NCI-H2107 (cell line): ENCODE measurements around the gene OR3A1.
"Not testable (repeated sequence)": the region's sequence is repeated elsewhere in the genome, so short reads cannot be mapped to it uniquely, and the experiment has no call there.

Source experiments
- DNase-seq: peaks from one replicate; lab custom pipeline; 2025; lab: John Stamatoyannopoulos, UW

Gene OR3A1, protein sequence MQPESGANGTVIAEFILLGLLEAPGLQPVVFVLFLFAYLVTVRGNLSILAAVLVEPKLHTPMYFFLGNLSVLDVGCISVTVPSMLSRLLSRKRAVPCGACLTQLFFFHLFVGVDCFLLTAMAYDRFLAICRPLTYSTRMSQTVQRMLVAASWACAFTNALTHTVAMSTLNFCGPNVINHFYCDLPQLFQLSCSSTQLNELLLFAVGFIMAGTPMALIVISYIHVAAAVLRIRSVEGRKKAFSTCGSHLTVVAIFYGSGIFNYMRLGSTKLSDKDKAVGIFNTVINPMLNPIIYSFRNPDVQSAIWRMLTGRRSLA

DNA sequence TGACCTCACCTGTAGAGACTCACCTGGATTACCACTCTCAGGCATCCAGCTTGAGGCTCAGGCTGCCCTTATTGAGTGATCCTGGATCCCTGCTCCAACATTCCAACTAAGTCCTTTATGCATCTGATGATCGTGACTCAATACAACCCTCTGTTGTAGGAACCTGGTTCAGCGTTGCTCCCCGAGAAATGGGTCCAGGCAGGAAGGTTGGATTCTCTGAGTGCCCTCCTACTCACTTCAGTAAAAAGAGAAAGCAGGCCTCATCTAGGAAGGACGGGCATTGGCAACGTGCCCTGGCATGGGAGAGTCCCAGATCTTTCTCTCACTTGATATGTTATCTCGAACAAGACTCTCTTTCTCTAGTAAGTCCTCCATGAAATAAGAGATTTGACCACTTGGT lies at the start of gene OR3A1:
Gene OR3A1, minus strand, starts transcription at position 101 of the 400 bp plus-strand sequence. CDS start 5,778 bp downstream, outside the sequence.
- DNase-seq = no peak

DNA sequence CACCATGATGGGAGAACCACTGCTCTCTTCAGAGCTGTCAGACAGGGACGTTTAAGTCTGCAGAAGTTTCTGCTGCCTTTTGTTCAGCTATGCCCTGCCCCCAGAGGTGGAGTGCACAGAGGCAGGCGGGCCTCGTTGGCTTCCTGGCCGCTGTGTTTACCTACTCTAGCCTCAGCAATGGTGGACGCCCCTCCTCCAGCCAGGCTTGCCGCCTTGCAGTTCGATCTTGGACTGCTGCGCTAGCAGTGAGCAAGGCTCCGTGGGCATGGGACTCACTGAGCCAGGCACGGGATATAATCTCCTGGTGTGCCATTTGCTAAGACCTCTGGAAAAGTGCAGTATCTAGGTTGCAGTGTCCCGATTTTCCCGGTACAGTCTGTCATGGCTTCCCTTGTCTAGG lies 44.6 kb upstream of the OR3A1 start:
- DNase-seq = not testable (repeated sequence)

DNA sequence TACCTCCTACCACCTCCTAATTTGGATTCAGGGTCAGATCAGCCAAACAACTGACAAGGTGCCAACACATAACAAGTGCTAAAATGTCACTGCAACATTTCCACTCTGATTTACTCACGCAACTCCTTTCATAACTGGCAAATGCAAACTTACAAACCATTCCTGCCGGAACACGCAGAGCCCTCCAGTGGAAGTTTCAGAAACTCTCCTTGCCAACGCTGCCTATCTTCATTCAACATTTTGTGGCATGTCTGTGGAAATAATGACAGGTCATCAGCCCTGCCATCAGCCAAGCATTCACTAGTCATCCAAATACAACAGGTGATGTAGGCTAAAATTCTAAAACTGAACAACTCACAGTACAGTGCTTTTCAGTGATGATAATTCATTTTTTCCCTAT lies 37.7 kb upstream of the OR3A1 start:
- no peak for DNase-seq

DNA sequence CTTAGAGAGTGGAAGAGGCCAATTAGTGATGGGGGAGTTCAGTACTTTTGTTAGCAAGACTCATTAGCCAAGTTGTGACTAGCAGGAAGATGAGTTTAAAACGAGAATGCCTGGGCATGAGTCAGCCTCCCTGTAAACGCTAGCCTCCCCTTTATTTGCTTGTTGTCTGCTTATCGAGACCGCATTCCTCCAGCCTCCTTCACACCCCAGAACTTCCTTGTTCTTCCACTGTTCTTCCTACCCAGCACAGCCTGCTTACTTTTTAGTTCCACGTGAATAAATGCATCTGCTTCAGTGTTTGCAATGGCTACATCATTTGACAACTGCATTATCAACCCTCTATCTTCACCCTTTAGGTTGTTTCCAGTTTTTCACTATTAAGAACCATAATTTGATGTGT lies 20.2 kb upstream of the OR3A1 start:
- no peak for DNase-seq

DNA sequence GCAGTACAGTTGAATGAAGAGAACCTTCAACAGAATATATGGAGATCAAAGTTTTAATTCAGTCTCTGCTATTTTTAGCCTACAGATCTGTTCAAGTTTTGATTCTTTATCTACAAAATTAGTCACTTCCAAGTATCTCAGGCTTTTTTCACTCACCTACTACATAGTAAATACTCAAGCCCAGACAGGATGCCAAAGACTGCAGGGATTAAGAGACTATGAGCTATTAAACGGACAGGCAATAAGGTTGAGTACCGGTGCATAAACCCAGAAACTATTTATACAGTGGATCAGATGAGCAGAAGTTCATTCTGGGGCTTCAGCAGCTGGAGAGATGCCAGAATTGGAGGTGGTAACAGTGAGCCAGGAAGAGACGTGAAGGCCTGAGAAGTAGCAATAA lies 18.7 kb upstream of the OR3A1 start:
- no peak for DNase-seq

DNA sequence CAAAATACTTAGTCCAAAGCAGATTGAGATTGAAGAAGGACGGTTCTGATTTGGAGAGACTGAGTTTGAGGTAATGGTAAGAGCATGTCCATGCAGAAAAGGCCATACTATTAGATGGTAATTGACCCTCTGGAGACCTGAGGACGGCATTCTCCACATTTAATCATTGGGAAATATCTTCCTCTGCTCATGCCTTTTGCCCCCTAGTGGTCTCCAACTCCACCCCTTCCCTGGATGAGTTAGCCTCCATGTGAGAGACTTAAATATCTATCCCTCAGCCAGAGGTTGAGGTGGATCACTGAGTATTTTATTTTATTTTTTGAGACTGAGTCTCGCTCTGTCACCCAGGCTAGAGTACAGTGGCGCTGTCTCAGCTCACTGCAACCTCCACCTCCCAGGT lies 10.4 kb upstream of the OR3A1 start:
- no peak for DNase-seq

DNA sequence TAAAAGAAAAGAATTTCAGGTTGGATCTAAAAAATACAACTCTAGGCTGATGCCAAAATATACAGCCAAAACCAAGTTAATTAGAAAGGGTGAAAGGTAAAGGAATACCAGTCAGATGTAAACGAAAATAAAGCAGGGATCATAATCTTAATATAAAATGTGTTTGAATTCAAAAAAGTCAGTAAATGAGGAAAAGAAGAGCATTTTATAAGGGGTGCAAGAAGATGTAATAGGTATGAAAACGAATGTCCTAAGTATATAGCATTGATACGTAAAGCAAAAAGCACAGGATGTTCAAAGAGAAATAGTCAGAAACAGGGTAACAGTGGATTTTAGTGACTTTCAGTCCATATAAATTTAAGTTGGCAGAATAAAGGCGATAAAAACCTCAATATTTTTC lies 2.5 kb downstream of the OR3A1 start:
- DNase-seq = no peak

DNA sequence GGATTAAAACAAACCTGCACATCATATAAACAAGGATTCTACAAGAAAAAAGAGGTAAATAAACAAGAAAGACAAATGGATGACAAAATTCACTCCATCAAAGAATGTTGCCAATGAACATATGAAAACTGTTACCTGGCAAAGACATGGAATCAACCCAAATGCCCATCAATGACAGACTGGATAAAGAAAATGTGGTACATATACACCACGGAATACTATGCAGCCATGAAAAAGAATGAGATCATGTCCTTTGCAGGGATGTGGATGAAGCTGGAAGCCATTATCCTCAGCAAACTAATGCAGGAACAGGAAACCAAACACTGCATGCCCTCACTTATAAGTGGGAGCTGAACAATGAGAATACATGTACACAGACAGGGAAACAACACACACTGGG lies 4.6 kb downstream of the OR3A1 start:
- not testable (repeated sequence) for DNase-seq

DNA sequence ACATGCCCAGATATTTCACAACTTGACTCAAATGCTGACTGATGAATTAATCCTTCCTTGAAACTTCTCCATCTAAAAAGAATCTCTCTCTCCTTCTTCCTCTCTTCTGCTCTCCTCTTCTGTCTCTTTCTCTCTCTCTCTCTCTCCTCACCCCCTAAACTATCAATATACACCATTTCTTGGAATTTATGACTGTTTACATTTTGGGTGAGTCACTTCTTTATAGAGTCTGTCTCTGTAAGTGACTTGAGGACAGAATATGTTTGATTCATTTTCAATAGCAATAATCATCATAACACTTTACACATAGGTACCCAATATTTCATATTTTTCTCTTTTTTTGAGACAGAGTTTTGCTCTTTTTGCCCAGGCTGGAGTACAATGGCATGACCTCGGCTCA lies 15.3 kb downstream of the OR3A1 start:
- no peak for DNase-seq

DNA sequence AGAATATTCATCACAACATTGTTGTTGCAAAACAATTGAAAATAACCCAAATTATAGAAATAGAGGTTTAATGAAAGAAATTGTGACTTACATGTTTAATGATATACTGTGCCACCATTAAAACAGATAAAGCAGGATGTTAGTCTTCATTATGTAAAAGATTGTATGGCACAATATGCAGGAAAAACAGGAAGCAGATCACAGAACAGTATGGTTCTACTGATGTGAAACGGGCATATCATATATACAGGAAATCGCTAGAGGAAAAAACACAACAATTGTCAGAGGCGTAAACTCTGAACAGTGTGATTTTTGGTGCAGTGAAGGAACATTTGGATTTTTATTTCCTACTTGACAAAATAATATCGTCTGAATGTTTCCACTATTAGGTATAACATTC lies 22.0 kb downstream of the OR3A1 start:
- no peak for DNase-seq

DNA sequence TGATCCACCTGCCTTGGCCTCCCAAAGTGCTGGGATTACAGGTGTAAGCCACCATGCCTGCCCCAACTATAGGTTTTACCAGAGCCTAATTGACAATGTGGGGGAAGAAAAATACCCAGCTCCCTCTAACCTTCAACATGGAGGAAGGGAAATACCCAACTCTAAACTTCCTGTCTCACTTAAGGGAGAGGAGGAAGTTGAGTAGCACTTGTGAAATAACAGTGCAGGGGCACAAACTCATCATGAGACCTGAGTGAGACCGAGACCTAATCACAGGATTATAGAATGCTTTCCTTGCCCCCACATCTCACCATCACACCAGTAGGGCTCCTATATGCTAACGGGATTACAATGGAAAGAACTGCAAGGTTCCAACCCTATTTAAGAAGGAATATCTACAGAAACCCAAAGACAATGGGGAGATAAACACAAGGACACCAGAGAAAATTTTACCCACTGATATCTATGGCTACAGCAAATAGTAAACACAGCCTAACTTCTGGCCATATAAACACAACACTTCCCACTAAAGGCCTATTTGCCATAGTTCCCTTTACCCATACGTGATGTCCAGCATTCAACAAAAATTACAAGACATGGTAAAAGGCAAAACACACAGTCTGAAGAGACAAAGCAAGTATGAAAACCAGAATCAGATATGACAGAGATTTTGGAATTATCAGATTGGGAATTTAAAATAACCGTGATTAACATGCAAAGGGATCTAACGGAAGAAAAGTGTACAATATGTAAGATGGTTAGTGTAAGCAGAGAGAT lies 26.9 kb downstream of the OR3A1 start:
- DNase-seq = no peak

DNA sequence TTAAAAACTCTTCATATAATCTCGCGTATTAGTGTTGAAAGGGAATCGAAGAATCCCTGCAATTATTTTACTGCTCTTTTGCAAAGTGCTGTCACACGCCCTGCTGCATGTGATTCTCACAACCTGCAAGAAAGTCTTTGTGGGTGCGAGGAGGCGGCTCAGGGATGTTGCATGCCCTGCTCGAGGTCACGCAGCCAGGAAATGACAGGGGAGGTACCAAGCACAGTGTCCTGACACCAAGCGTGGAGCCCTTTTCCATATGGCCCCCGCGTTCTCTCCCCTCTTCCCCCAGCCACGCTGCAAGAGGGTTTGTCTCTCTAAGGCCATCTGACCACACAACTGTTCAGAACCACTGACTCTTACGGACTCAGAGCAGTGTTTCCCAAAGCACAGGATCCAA lies 37.6 kb downstream of the OR3A1 start:
- DNase-seq = no peak

DNA sequence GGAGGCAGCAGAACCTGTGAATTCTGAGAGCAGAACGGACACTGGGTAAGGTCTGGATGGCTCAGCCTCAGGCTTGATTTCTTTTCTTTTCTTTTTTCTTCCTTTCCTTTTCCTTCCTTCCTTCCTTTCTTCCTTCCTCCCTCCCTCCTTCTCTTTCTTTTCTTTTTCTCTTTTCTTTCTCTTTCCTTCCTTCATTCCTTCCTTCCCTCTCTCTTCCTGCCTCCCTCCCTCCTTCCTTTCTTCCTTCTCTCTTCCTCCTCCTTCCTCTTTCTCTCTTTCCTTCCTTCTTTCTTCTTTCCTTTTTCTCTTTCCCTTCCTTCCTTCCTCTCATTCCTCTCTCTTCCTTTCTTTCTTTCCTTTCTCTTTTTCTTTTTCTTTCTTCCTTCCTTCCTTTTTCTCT lies 38.0 kb downstream of the OR3A1 start:
- no peak for DNase-seq

DNA sequence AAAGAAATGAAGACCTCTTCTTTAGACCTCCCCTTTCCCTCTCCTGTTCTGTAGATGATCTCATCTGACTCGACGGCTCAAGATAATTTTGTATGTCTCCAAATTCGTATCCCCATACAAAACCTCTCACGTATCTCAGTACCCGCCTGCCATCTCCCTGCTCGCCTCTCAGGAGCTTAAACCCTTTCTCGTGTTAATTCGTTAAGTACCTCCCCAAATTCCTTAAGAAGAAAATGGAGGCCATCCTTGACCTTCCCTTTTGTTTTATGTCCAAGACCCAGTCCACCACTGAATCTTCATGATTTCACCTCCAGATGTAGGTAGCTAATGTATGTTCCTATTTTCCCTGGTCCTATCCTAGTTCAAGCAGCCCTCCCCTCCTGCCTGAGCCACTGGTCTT lies 41.6 kb downstream of the OR3A1 start:
- no peak for DNase-seq

DNA sequence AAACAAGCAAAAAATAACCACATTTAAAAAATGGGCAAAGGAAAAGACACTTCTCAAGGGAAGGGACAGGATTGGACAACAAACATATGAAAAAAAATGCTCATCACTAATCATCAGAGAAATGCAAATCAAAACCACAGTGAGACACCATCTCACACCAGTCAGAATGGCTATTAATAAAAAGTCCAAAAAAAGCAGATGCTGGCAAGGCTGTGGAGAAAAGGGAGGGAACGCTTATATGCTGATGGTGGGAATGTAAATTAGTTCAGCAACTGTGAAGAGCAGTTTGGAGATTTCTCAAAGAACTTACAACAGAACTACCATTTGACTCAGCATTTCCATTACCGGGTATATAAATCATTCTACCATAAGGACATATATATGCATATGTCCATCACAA lies 49.1 kb downstream of the OR3A1 start:
- not testable (repeated sequence) for DNase-seq

DNA sequence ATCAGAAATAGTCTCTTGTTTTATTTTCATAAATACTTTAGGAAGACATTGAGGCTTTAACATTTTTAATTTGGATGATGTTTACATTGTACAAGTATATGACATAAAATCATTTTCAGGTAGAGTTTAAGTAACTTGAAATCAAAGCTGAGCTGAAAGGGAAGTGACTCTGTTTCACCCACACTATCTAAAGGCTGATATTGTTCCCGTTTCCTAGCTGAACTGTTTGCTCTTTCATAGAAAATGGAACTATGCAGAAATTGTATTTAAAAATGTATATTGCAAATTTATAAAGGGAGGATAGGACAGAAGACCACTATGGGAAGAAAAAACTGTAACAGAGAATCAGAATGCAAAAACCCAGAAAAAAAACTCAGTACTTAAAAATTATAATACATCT lies 53.3 kb downstream of the OR3A1 start:
- not testable (repeated sequence) for DNase-seq

DNA sequence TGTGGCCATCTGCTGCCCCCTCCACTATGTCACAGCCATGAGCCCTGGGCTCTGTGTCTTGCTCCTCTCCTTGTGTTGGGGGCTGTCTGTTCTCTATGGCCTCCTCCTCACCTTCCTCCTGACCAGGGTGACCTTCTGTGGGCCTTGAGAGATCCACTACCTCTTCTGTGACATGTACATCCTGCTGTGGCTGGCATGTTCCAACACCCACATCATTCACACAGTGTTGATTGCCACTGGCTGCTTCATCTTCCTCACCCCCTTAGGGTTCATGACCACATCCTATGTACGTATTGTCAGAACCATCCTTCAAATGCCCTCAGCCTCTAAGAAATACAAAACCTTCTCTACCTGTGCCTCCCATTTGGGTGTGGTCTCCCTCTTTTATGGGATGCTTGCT lies 57.1 kb downstream of the OR3A1 start:
- DNase-seq = not testable (repeated sequence)
